A204.1 (cell line): ENCODE results near the gene NDUFS5.
"Not testable (repeated sequence)": the region's sequence is repeated elsewhere in the genome, so short reads cannot be mapped to it uniquely, and the experiment has no call there.

Experiments used
- FAIRE-seq: peaks from 2 replicates; lab custom pipeline; 2012; peaks lifted over from hg19 to GRCh38; lab: Jason Lieb, UNC

NDUFS5 gene

GRCh38 chr1:39065542-39065941 lies 39.4 kb downstream of the NDUFS5 start:
- no peak for FAIRE-seq

DNA sequence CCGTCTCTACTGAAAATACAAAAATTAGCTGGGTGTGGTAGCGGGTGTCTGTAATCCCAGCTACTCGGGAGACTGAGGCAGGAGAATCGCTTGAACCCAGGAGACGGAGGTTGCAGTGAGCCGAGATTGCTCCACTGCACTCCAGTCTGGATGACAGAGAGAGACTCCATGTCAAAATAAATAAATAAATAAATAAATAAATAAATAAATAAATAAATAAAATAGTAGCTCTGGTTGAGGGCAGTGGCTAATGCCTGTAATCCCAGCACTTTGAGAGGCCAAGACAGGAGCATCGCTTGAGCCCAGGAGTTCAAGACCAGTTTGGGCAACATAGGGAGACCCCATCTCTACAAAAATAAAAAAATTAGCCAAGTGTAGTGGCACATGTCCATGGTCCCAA lies 42.1 kb downstream of the NDUFS5 start:
- not testable (repeated sequence) for FAIRE-seq

DNA sequence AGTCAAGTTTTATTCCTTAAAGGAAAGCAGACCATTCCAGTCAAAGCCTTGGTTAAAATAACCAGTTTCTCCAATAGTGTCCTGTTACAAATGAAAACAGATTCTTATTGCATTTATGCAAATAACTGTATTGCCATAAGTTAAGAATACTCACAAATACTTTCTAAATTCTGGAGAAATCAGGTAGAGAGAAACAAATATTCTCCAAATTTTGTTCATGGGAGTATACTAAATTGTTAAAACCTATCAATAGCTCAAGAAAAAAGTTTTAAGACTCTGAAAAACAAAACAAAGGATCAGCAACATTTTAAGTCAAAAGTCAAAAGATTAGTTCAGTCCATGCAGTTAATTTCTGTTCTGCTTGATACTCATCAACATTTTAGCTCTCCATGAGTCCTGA lies 45.4 kb downstream of the NDUFS5 start:
- peak; percentile 47 for FAIRE-seq

- no peak for FAIRE-seq
Observed at GRCh38 chr1:39076127-39076798, 50.1 kb downstream of the NDUFS5 start.

DNA sequence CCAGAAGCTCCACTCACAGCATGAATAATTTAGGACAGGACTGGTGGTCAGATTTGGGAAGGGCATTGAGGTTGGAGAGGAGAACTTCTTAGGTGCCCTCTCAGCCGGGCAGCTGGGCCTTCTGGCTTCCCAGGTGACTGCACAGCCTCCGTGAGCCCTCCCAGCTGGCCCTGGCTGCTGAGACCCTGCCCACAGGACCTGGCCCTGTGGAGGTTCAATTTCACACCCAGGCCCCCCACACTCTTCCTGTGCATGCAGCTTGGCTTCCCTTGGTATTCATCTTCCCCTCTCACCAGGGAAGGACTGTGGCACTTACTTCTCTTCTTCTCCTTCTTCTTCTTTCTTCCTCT lies 50.6 kb downstream of the NDUFS5 start:
- FAIRE-seq = no peak

DNA sequence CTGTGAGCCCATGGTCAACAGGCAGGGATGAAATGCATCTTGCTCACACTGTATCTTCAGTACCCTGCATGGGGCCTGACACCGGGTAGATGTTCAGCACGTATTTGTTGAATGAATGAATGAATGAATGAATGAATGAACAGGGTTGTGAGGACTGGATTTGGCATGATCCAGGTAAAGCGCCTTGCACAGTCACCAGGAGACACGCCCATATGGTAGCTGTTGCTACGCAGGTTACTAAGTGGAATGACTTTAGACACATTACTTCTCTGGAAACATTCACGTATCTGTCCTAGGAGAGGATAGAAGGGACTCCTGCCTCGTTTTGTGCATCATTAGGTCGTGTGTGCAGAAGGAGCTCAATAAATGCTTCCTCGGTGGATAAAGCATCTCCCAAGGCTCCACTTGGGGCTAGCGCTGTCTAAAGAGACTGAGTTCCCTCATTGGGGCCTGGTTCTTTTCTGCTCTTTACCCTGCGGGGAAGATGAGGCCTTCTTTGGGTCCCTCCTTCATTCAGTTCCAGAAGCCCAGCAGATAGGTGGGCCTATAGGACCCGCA lies 54.2 kb downstream of the NDUFS5 start:
- FAIRE-seq = no peak

- FAIRE-seq = no peak
Observed at GRCh38 chr1:39080831-39081270, 54.7 kb downstream of the NDUFS5 start.

GRCh38 chr1:39081271-39082009 lies 55.3 kb downstream of the NDUFS5 start:
- FAIRE-seq = no peak

GRCh38 chr1:39082010-39082799 lies 56.1 kb downstream of the NDUFS5 start:
- FAIRE-seq = no peak

GRCh38 chr1:39082811-39083576 lies 56.8 kb downstream of the NDUFS5 start:
- FAIRE-seq = no peak

GRCh38 chr1:39084191-39084590 lies 58.0 kb downstream of the NDUFS5 start:
- FAIRE-seq = no peak
